Mucosa of rectum (tissue), 2 donors: ENCODE measurements around the gene ENPEP.

Experiments used
- H3K27ac ChIP-seq, 2 donors: one replicate each; pipeline ENCODE4 v1.7.0; 2013; ENCODE audit warnings: inconsistent platforms in 2 of 2, low read depth in 2 of 2, low read length in 2 of 2
- H3K27me3 ChIP-seq, 2 donors: one replicate each; pipeline ENCODE4 v1.7.0; 2013; ENCODE audit warnings: low read length in 2 of 2; ENCODE audit not compliant: control insufficient read depth in 2 of 2, insufficient read depth in 2 of 2
- H3K36me3 ChIP-seq, 2 donors: one replicate each; pipeline ENCODE4 v1.7.0; 2013; ENCODE audit warnings: low read length in 2 of 2; ENCODE audit not compliant: control insufficient read depth in 2 of 2, insufficient read depth in 2 of 2
- H3K4me1 ChIP-seq, 2 donors: one replicate each; pipeline ENCODE4 v1.7.0; 2013; ENCODE audit warnings: low read length in 2 of 2, mild to moderate bottlenecking in 1 of 2; ENCODE audit not compliant: control insufficient read depth in 2 of 2, insufficient read depth in 2 of 2
- H3K4me3 ChIP-seq, 2 donors: one replicate each; pipeline ENCODE4 v1.7.0; 2013; ENCODE audit warnings: low read length in 2 of 2
- H3K9ac ChIP-seq, 2 donors: one replicate each; pipeline ENCODE4 v1.7.0; 2013; ENCODE audit warnings: low read length in 2 of 2, low read depth in 1 of 2, mild to moderate bottlenecking in 1 of 2
- H3K9me3 ChIP-seq, 2 donors: one replicate each; pipeline ENCODE4 v1.7.0; 2013; ENCODE audit warnings: low read length in 2 of 2; ENCODE audit not compliant: control insufficient read depth in 2 of 2
- donor health status: healthy.
- donor health status: Normal muscosa, but diverticular disease.

The ENPEP gene

DNA sequence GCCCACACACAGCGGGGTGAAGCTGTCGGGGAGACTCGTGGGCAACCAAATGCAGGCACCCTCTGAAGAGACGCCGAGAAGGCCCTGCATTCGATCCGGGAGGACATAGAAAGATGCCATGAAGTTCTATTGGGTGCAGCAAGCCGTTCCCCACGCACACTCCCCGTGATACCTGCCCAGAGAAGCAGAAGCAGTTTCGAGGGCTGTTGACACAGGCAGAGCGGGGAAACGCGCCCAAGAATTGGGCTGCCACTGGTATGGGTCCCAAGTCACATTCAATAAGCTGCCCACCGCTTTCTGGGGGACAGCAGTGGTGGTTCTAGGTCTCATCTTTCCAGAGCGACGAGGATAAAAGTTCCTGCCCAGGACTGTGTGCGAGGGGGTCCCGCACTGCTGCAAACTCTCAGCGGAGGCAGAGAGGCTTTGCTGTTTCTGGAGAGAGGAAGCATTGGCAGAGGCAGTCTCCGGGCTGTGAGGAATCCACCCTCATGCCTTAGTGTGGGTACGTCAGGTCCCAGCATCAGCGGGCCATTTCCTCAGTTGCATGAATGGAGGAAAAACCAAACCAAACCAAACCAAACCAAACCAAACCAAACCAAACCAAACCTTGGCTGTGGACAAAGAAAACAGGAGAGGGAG is 136.8 kb downstream of the ENPEP start:
- Histone ChIP-seq H3K4me1 (peaks cover 0 to 3% of the 10 kb centered on the region in 2 donors), H3K36me3 (no peaks in the 10 kb centered on the region), H3K9ac (no peak overlapping the region), H3K27ac (no peak overlapping the region), H3K4me3 (no peak overlapping the region), H3K9me3 (no peaks in the 10 kb centered on the region), H3K27me3 (peaks cover 69 to 87% of the 10 kb centered on the region in 2 donors)

GRCh38 chr4:110613745-110614144 is 137.8 kb downstream of the ENPEP start:
- Histone ChIP-seq H3K27ac (no peak overlapping the region), H3K9me3 (no peaks in the 10 kb centered on the region), H3K4me1 (peaks cover 3 to 5% of the 10 kb centered on the region in 2 donors)

DNA sequence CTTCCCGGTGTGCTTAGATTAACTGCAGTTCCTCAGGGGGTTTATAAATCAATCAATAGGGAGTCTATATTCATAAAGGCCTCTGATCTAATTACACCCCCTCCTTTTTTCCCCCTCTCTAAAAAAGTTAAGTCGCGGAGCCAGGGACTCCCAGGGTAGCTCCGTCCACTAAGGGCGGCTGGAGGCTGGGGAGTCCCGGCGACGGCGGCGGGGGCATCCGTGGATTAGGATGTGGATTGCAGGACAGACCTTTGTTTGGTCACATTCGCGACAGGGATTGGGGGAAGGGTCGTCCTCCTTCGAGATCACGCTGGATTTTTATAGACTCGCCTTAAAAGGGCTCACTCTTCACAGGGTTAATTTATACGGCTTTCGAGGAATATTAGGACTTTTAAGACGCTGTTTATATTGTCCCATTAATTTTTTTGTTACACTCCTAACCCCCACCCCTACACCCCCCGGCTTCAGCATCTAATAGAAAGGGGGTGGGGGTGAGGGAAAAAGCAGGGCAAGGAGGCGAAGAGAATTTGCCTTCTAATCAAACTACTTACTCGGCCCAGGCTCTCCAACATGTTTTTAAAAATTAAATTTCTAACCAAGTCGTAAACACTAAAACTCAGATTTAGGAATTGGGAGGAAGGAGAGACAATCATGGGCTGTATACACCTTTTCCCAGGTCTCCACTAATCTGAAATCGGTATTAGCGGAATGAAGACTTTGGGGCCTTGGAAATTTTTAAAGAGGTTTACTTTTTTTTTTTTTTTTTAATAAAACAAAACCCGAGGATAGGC is 138.4 kb downstream of the ENPEP start:
- Histone ChIP-seq H3K9me3 (no peaks in the 10 kb centered on the region), H3K36me3 (no peaks in the 10 kb centered on the region), H3K9ac (no peak overlapping the region), H3K27me3 (peaks cover 79 to 90% of the 10 kb centered on the region in 2 donors), H3K27ac (no peak overlapping the region), H3K4me1 (peaks cover 3 to 5% of the 10 kb centered on the region in 2 donors), H3K4me3 (no peak overlapping the region)

More at GRCh38 chr4:110613745-110614144, 137.8 kb downstream of the ENPEP start:
- H3K9ac ChIP-seq, result no peak overlapping the region
- H3K4me3 ChIP-seq, result no peak overlapping the region
- H3K27me3 ChIP-seq, result peaks cover 79 to 90% of the 10 kb centered on the region in 2 donors
- H3K36me3 ChIP-seq, result no peaks in the 10 kb centered on the region
